HPDE6-E6E7 (cell line): ENCODE results near the gene NCAPD3.
"Not testable (repeated sequence)": the region's sequence is repeated elsewhere in the genome, so short reads cannot be mapped to it uniquely, and the experiment has no call there.

Experiments used
- DNase-seq: peaks from one replicate; pipeline ENCODE4 v3.0.0; 2011; ENCODE audit warnings: missing footprints; ENCODE audit errors: extremely low spot score

Gene NCAPD3

DNA sequence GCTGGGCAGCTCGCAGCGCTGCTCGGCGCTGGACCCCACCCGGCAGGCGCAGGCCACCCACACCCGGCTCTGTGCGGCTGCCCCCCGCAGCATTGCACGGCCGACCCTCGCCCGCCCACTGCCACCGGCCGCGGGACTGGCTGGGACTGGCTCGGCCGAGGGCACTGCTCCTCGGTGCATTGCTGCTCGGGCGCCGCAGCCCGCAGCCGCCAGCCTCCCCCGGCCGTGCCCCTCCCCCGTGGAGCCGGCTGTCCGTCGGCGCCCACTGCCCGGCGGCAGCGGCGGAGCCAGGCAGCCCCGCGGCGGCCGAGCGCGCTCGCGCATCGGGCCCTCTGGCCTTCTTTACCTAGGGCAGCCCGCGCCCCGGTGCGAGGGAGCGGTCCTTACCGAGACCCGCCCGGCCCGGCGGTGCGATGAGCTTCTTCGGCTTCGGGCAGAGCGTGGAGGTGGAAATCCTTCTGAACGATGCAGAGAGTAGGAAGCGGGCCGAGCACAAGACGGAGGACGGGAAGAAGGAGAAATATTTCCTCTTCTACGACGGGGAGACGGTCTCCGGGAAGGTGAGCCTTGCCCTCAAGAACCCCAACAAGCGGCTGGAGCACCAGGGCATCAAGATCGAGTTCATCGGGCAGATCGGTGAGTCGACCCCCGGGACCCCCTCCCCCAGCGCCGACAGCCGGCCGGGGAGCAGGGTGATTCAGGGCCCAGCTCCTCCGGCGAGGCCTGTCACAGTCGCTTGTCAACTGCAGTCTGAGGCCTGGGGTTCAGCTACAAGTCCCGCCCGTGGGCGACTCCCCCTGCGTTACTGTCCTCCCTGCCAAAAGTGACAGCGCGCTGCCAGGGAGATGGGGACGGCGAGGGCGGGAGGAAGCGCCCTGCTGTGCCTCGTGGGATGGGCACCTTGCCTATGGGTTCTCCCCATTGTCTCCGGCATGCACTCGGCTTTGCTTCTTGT is 1.2 kb upstream of the NCAPD3 start:
- DNase-seq = peak; percentile 12

DNA sequence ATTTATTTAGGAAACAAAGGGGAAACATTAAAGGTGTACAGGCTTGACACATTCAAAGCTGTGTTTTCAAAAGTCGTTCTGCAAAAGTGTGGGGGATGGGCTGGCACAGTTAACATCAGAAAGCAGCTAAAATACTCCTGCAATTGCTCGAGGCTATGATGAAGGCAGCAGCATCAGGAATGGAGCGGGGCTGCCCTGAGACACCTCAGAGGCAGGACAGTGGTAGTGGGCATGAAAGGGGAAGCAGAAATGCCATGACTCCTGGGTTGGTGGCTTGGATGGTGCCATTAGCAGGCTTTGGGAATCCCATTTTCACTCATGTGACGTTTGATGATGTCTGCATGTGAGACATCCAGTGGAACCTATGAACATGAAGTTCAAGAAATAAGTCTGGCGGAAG is 646 bp downstream of the NCAPD3 start:
- DNase-seq = no peak

DNA sequence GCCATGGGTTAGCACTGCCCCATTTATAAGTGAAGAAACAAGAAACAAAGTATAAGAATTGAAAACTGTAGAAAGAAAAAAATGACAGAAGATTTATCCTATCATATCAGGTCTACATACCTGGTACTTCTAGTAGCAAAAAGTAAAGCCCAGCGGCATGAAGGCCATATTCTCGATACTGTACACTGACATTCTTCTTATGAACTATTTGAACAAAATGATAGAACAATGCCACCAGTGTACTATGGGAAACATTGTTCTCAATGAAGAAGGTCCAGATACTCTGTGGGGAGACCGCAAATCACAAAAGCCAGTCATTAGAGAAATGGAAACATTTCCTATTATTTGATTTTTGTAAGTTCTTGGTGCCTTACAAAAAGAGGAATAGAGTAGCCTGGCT is 7.0 kb downstream of the NCAPD3 start:
- no peak for DNase-seq

DNA sequence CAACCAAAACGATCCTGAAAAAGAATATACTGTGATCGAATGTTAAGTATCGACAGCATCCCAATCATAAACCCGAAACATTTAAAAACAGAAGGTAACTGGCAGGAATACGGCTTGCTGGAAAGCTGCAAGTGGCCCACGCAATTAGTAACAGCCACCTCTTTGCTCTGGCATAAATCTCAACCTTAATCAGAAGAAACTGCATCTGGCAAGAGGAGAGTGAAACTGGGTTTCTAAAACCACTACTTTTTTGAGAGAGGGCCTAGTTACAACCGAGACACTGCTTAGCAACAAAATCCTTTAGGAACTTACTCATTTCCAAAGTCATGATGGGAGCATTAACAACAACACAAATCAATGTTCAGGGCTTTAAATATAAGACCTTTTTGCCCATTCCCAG is 7.9 kb downstream of the NCAPD3 start:
- DNase-seq = no peak

DNA sequence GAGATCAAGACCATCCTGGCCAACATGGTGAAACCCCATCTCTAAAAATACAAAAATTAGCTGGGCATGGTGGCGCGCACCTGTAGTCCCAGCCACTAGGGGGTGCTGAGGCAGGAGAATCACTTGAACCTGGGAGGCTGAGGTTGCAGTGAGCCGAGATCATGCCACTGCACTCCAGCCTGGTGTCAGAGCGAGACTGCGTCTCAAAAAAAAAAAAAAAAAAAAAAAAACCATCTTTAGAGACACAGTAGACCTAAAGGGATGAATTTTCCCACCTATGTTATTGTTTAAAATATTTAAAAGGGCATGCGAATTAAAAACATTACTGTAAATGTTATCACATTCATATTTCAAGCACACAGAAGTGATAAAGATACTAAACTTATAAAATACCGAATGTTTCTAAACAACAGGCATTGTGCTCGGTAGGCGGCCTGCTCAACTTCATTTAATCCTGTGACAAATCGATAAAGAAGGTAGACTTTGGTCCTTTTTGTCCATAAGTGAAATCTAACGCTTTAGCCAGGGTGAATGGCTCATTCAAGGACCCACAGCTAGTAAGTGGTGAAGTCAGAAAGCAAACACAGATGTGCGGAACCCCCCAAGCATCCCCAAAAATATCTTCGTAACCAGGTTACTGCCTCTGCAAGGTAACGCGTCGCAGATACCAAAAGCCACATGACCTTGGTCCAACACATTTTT is 16.1 kb downstream of the NCAPD3 start:
- DNase-seq = no peak

DNA sequence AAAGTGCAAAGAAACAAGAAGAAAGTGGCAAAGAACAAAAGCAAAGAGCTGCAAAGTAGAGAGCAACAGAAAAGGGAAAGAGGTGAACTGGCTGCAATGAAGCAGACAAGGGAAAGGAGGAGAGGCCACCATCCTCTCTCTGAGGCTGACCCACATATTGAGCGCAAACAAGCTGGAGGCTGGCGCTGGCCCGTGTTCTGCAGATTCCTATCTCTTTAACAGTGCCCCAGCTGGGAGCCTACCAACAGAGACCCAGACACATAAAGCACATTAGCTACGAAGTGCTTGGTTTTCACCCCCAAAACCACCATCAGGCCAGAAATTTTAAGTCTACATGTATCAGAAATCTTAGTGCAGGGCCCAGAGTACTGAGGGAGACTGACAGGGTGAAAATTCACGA is 17.6 kb downstream of the NCAPD3 start:
- no peak for DNase-seq

DNA sequence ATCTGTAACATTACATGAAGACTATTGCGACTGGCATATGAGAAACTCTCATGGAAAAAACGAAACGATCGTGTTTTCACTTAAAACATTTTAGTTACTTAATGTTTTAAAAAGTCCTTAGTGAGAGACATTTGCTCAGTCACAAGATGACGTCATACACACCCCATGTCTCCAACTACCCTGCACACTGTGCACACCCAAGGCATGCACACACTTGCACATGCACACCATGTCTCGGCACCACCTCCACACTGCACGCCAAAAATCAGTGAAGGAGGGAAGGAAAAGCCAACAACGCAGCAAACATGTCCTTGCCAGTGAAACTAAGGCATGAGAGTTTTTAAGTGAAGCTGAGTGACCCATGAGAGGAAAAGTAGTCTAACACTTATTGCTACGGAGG is 18.0 kb downstream of the NCAPD3 start:
- no peak for DNase-seq

DNA sequence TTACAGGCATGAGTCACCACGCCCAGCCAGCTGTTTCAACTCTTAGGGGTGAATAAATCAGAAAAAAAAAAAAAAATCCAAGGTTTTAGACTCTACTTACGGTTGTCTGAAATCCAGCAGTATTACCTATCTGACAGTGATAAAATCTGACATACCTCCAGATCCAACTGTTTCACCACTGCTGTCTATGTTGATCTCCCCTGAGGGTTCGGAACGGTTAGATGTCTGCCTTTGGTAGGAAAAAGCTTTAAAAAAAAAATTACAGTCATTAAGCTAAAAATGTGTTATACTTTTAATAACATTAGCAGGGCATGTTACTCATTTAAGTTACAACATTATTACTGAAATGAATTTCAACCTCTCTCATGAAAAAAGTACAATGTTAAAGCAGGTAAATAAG is 21.1 kb downstream of the NCAPD3 start:
- no peak for DNase-seq

DNA sequence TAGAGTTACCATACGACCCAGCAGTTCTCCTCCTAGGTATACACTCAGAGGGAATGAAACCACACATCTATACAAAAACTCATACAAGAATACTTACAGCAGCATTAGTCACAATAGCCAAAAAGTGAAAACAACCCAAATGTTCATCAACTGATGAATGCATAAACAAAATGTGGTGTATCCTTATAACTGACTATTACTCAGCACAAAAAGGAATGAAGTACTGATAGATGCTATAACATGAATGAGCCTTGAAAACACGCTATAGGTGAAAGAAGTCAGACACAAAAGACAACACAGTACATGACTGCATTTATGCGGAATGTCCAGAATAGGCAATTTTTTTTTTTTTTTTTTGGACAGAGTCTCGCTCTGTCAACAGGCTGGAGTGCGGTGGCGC is 23.1 kb downstream of the NCAPD3 start:
- DNase-seq = no peak

DNA sequence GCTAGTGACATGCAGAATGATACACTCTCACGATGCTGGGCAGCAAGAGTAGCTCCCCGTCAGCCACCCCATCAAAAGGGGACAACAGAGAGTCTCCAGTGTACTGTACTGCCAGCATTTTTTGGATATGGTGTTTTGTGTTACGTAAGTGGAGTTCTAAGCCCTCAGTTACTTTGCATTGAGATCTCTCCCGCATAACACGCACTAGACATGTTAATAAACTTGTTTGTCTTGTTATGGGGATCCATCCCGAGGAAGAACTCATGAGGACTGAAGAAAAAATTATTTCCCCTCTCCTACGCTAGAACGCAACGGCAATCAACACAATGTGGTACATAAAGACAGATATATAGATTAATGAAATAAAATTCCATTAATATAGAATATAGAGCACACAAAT is 24.2 kb downstream of the NCAPD3 start:
- no peak for DNase-seq

DNA sequence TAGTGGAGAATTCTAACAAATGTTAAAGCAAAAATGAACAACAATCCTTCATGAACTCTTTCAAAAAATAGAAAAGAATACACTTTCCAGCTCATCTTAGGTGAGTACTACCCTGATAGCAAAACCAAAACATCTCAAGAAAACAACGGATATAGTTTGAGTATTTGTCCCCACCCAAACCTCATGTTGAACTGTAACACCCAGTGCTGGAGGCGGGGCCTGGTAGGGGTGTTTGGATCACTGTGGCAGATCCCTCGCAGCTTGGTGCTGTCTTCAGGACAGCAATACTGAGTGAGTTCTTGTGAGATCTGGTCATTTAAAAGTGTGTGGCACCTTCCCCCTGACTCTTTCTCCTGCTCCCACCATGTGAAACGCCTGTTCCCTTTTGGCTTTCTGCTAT is 27.0 kb downstream of the NCAPD3 start:
- no peak for DNase-seq

DNA sequence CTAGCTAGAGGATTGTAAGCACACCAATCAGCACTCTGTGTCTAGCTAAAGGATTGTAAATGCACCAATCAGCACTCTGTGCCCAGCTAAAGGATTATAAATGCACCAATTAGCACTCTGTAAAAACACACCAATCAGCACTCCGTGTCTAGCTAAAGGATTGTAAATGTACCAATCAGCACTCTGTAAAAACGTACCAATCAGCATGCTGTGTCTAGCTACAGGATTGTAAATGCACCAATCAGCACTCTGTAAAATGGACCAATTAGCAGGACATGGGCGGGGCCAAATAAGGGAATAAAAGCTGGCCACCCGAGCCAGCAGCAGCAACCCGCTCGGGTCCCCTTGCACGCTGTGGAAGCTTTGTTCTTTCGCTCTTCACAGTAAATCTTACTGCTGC is 35.7 kb downstream of the NCAPD3 start:
- not testable (repeated sequence) for DNase-seq

DNA sequence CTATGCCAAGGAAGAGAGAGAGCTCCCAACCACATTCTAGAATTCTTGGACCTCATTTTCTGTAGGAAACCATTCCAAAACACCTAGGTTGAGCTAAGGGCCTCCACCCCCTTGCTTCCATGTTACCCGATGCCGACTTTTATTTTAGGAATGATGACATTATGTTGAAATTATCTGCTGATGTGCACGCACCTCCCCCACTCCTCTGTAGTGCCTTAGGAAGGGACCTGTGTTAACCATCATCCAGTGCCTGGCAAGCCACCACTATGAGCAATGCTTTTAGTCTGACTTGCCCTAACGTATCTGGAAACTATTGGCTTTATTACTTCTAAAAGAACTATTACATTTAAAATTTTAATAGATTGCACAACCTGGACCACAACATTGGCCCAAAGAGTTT is 42.1 kb downstream of the NCAPD3 start:
- no peak for DNase-seq

DNA sequence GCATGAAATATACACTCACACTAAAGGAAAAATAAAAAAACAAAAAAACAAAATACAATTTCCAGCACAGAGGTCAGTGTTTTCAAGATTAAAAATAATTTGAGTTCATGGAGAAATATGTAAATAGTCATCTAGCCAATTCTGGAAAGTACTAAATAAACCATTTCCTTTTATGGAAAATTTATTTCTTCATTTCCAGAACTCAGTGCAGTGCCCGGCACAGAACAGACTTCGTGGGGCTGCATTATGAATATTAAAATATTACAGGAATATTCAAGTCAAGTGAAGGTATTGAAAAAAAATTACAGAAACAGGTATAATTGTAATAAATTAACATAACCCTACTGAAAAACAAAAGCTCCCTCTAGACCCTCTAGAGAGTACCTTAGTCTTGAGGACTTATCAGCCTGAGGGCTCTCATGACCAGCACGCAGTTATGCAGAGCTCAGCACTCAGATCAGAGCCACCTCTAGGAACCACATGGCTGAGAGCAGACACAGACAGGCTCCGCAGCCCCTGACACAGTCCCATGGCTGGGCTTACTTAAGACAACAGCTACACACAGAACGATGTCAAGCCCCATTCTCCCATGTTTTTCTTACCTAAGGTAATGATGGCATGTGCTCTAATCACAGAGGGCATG is 45.6 kb downstream of the NCAPD3 start:
- no peak for DNase-seq

DNA sequence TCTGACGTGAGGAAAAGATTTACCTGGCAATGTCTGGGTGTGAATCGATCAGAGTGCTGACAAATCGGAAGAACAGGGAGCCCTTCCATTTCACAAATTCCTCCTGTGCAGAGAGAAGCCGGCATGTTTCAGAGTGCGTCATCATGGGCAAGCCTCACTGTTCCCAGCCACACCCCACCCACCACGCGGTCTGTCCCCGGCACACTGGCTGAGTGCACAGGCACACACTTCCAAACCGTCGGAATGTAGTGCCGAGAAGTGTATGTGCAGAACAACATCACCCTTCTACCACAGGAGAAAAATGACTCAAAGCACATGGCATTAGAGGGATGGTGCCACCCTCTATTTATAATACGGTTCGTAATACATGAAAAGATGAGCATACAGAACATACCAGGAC is 47.5 kb downstream of the NCAPD3 start:
- DNase-seq = no peak

DNA sequence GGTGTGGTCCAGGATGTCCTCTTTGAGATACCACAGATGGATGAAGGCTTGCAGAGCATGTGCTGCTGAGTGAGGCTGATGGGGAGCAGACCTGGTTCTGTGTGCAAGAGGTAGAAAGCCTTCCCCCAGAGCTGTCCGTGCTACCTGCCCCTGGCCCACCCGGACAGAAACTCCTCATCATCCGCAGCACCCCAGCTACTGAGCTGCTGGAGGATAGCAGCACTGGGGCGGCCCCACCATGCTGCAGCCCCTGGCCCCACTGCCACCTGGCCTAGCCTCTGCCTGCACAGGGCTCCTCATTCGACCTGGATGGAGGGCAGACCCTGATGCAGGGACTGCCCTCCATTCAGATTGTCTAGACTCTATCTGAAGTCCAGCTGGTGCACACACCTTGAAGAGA is 50.5 kb downstream of the NCAPD3 start:
- no peak for DNase-seq

DNA sequence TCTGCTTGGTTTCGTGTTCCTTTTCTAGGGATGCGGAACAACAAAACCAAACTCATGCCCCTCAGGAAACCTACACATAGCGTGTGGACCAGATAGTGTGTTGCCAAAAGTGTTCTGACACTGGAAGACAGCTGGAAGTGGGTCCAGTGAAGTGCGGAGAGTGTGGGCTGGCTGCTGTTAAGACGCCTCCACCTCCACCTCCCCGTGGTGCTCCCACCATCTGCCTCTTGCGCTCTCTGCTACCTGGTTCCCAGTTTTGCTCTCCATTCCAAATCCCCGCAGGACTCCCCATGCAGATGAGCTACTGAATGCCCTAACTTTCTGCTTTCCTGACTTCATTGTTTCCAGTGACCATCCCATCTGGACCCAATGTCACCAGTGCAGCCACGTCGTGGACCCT is 51.8 kb downstream of the NCAPD3 start:
- DNase-seq = no peak

DNA sequence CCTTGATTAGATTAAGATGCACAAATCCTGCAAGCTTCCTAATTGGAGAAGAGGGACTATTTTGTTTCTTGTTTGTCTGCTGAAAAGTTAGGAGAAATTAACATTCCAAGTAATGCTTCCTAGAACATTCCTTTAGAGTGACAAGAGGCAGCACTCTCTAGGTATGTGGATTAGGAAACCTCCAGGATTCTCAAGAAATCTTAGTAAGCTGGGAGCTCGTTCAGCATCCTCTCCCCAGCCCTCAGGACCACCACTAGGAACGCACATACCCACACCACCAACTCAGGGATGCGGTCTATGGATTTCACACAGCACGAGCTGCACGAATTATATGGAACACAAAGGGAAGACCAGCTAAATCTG is 52.9 kb downstream of the NCAPD3 start:
- no peak for DNase-seq

DNA sequence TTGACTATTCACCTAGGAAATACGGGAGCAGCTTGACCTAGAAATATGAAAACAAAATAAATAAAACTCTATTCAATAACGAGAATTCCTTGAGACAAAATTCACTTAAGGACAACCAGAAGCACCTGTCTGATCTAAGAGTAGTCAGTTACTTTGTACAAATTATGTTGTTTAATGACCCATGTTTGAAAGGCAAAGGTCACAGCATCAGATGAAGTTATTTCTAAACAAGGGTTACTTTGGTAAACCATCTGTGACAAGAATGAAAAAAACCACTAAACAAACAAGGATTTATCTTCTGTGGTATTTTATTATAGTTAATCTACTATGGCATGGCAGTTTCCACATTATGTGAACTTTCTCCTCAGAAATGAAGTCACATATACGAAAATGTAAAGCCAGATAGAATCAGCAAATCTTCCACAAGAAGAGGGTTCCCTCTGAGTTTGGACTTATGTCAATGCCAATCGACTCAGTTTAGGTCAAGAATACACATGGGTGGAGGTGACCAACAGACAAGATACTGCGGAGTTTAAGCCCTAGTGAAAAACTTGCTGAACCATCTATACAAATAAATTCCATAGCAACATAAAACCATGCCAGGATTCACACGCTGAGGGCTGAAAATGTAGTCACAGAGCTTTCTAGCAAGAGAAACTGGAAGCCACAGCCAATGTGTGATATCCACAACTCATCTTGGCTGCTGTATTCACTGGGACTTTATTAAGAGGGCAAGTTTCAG is 53.4 kb downstream of the NCAPD3 start:
- no peak for DNase-seq

DNA sequence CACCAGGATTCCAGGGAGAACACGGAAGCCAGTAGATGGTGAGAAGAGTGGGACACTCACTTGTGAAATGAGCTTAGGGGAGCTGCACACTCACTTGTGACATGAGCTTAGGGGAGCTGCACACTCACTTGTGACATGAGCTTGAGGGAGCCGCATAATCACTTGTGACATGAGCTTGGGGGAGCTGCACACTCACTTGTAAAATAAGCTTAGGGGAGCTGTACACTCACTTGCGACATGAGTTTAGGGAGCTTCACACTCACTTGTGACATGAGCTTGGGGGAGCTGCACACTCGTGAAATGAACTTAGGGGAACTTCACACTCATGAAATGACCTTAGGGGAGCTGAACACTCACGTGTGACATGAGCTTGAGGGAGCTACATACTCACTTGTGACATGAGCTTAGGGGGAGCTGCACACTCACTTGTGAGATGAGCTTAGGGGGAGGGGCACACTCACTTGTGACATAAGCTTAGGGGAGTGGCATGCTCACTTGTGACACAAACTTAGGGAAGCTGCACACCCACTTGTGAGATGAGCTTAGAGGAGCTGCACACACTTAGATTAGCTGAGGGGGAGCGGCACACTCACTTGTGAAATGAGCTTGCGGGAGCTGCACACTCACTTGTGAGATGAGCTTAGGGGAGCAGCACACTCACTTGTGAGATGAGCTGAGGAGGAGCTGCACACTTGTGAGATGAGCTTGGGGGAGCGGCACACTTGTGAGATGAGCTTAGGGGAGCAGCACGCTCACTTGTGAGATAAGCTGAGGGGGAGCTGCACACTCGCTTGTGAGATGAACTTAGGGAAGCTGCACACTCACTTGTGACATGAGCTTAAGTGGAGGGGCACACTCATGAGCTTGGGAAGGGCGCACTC is 59.0 kb downstream of the NCAPD3 start:
- no peak for DNase-seq

DNA sequence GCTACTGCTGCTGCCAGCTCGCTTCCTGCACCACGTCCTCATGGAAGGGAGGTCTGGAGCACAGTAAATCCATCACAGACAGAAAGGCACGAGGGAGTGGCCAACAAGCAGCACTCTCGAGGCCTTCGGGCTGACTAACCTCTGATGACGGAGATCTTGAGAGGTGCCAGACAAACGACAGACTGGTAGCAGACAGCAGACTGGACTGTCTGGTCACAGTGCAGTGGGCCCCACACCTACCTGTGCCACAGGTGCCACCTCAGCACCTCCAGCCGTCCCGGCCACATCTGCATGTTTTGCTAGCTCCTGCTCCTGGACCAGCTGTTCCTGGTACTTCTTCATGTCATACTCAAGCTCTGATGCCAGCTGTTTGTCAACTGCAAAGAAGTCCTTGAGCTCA is 64.1 kb downstream of the NCAPD3 start:
- DNase-seq = no peak
